H1 (cell line): ENCODE data around the gene ATP23. TPM values are rescaled to one million over a fixed set of nuclear protein-coding genes. Genes with fewer than 3 reads are reported as not detected.

Experiments used
- CTCF ChIA-PET: fragments of 300-600 bp; sonication (Branson Sonifier 250); formaldehyde crosslinking; loops from one replicate; lab custom pipeline; 2021; ENCODE audit not compliant: partially characterized antibody; lab: Charles Lee
- POLR2A ChIA-PET: fragments of 300-600 bp; sonication (Branson Sonifier 250); formaldehyde crosslinking; loops from one replicate; lab custom pipeline; 2021; ENCODE audit warnings: inconsistent platforms; ENCODE audit not compliant: partially characterized antibody; lab: Charles Lee
- DNase-seq, 2 experiments: peaks; one replicate each; pipeline versions ENCODE4 v3.0.0 to v3.0.0-alpha.2; 2010 to 2022; ENCODE audit warnings: low spot score in 2 of 2, low read depth in 1 of 2, mixed read lengths in 1 of 2
- FAIRE-seq: peaks from 2 replicates; lab custom pipeline; 2011; peaks lifted over from hg19 to GRCh38; lab: Jason Lieb, UNC
- H2AFZ ChIP-seq: 2 replicates; pipeline ENCODE4 v1.8.1; 2012; ENCODE audit warnings: low read length, inconsistent platforms
- H2AK5ac ChIP-seq: 2 replicates; pipeline ENCODE4 v1.6.1; 2013; ENCODE audit warnings: low read depth, low read length
- H2BK120ac ChIP-seq: replicated peaks from 2 replicates; pipeline ENCODE3; 2013; ENCODE audit warnings: low read depth, low read length, inconsistent platforms
- H2BK12ac ChIP-seq: 2 replicates; pipeline ENCODE4 v1.6.1; 2013; ENCODE audit warnings: low read depth, low read length
- H2BK15ac ChIP-seq: 2 replicates; pipeline ENCODE4 v1.6.1; 2013; ENCODE audit warnings: low read length
- H2BK20ac ChIP-seq: 2 replicates; pipeline ENCODE4 v1.6.1; 2013; ENCODE audit warnings: low read length
- H2BK5ac ChIP-seq: 2 replicates; pipeline ENCODE4 v1.6.1; 2013; ENCODE audit warnings: low read depth, low read length
- H3K14ac ChIP-seq: 2 replicates; pipeline ENCODE4 v1.6.1; 2013; ENCODE audit warnings: inconsistent platforms; ENCODE audit not compliant: insufficient read length
- H3K18ac ChIP-seq: 2 replicates; pipeline ENCODE4 v1.6.1; 2013; ENCODE audit warnings: low read length; ENCODE audit errors: extremely low read depth
- H3K23ac ChIP-seq: 2 replicates; pipeline ENCODE4 v1.6.1; 2013; ENCODE audit warnings: inconsistent platforms; ENCODE audit not compliant: insufficient read length
- H3K23me2 ChIP-seq: 2 replicates; pipeline ENCODE4 v1.6.1; 2013; ENCODE audit warnings: low read depth, low read length
- H3K27ac ChIP-seq: 2 replicates; pipeline ENCODE4 v1.6.1; 2011; ENCODE audit warnings: low read depth, low read length, inconsistent platforms
- H3K27me3 ChIP-seq, 4 experiments: replicated peaks in 1 of 4; 1 replicate in 1 of 4; 2 replicates in 3 of 4; pipeline versions ENCODE4 v1.6.1 to v1.8.1; 2011 to 2013; ENCODE audit warnings: low read length in 3 of 4, mild to moderate bottlenecking in 3 of 4, inconsistent platforms in 2 of 4, mixed read lengths in 2 of 4, moderate library complexity in 1 of 4; ENCODE audit not compliant: control insufficient read depth in 3 of 4, insufficient read depth in 3 of 4; ENCODE audit errors: extremely low read depth in 1 of 4
- H3K36me3 ChIP-seq, 4 experiments: 2 replicates each; pipeline versions ENCODE4 v1.6.1 to v1.8.1; 2011 to 2013; ENCODE audit warnings: mild to moderate bottlenecking in 4 of 4, low read length in 3 of 4, moderate library complexity in 2 of 4, control low read depth in 1 of 4, inconsistent platforms in 1 of 4; ENCODE audit not compliant: insufficient read depth in 4 of 4, control insufficient read depth in 2 of 4
- H3K4ac ChIP-seq: replicated peaks from 2 replicates; pipeline ENCODE3; 2013; ENCODE audit warnings: low read length, low read depth, mixed read lengths, inconsistent platforms; ENCODE audit not compliant: insufficient read length
- H3K4me1 ChIP-seq, 4 experiments: replicated peaks in 1 of 4; 1 replicate in 1 of 4; 2 replicates in 3 of 4; pipeline versions ENCODE4 v1.6.1 to v1.8.1; 2011 to 2013; ENCODE audit warnings: low read length in 3 of 4, inconsistent platforms in 2 of 4, mixed read lengths in 1 of 4; ENCODE audit not compliant: insufficient read depth in 4 of 4, control insufficient read depth in 3 of 4
- H3K4me2 ChIP-seq, 2 experiments: 2 replicates each; pipeline versions ENCODE4 v1.6.1 to v1.8.1; 2011 to 2013; ENCODE audit warnings: low read depth in 2 of 2, low read length in 2 of 2, control low read depth in 1 of 2, inconsistent platforms in 1 of 2, mild to moderate bottlenecking in 1 of 2; ENCODE audit not compliant: insufficient read depth in 1 of 2
- H3K4me3 ChIP-seq, 4 experiments: fragments of 200-600, 300-600 bp in 1 of 4; sonication (generic), shearing (Covaris generic), sonication (Bioruptor Twin) in 1 of 4; 2 replicates each; pipeline versions ENCODE4 v1.5.1 to v1.8.1; 2011 to 2016; ENCODE audit warnings: low read length in 4 of 4, low read depth in 3 of 4, control low read depth in 2 of 4, inconsistent platforms in 2 of 4, mild to moderate bottlenecking in 2 of 4, mixed read lengths in 1 of 4, moderate library complexity in 1 of 4; ENCODE audit not compliant: insufficient read depth in 2 of 4; ENCODE audit errors: extremely low read depth in 1 of 4
- H3K56ac ChIP-seq: replicated peaks from 2 replicates; pipeline ENCODE3; 2013; ENCODE audit warnings: low read depth, mild to moderate bottlenecking, mixed read lengths, low read length, inconsistent platforms; ENCODE audit not compliant: insufficient read length
- H3K79me1 ChIP-seq: 2 replicates; pipeline ENCODE4 v1.6.1; 2013; ENCODE audit warnings: low read depth, low read length, control low read depth
- H3K79me2 ChIP-seq, 2 experiments: 2 replicates each; pipeline versions ENCODE4 v1.6.1 to v1.8.1; 2012 to 2013; ENCODE audit warnings: low read length in 2 of 2, mild to moderate bottlenecking in 2 of 2, inconsistent platforms in 1 of 2; ENCODE audit not compliant: insufficient read depth in 2 of 2, control insufficient read depth in 1 of 2
- H3K9ac ChIP-seq, 4 experiments: replicated peaks in 1 of 4; 1 replicate in 1 of 4; 2 replicates in 3 of 4; pipeline versions ENCODE4 v1.6.1 to v1.8.1; 2011 to 2013; ENCODE audit warnings: low read depth in 3 of 4, low read length in 3 of 4, control low read depth in 2 of 4, mild to moderate bottlenecking in 2 of 4, moderate library complexity in 2 of 4, inconsistent platforms in 1 of 4; ENCODE audit errors: extremely low read depth in 1 of 4
- H3K9me3 ChIP-seq, 2 experiments: 2 replicates each; pipeline versions ENCODE4 v1.6.1 to v1.8.1; 2012 to 2013; ENCODE audit warnings: mild to moderate bottlenecking in 2 of 2, moderate library complexity in 2 of 2, control low read depth in 1 of 2, inconsistent platforms in 1 of 2, low read depth in 1 of 2, low read length in 1 of 2, mixed read lengths in 1 of 2; ENCODE audit not compliant: insufficient read depth in 2 of 2
- H4K20me1 ChIP-seq, 2 experiments: replicated peaks in 1 of 2; 2 replicates each; pipeline versions ENCODE3 to v1.8.1; 2011 to 2013; ENCODE audit warnings: inconsistent platforms in 2 of 2, low read length in 2 of 2, mild to moderate bottlenecking in 1 of 2; ENCODE audit not compliant: insufficient read depth in 2 of 2, control insufficient read depth in 1 of 2
- H4K5ac ChIP-seq: 2 replicates; pipeline ENCODE4 v1.6.1; 2013; ENCODE audit warnings: low read length, low read depth, mixed read lengths, inconsistent platforms; ENCODE audit not compliant: insufficient read length
- H4K8ac ChIP-seq: 2 replicates; pipeline ENCODE4 v1.8.0; 2013; ENCODE audit warnings: mild to moderate bottlenecking, moderate library complexity, low read length, inconsistent platforms; ENCODE audit not compliant: insufficient read depth; ENCODE audit errors: extremely low read depth
- H4K91ac ChIP-seq: replicated peaks from 2 replicates; pipeline ENCODE3; 2013; ENCODE audit warnings: low read length, mixed read lengths, inconsistent platforms; ENCODE audit not compliant: insufficient read length
- CBX8 ChIP-seq: fragments of 300-800, 300-1000 bp; sonication (generic); IDR thresholded peaks from 2 replicates; pipeline ENCODE4 v1.7.1; 2016; ENCODE audit warnings: low read depth, low read length, borderline replicate concordance
- CEBPB ChIP-seq: IDR thresholded peaks from 2 replicates; pipeline ENCODE4 v1.6.1; 2012; ENCODE audit warnings: low read depth, low read length
- CHD1 ChIP-seq: IDR thresholded peaks from 2 replicates; pipeline ENCODE4 v1.6.1; 2012; ENCODE audit warnings: low read depth, low read length, improper control_type of control experiment
- KDM4A ChIP-seq: IDR thresholded peaks from one replicate; pipeline ENCODE4 v1.7.1; 2012; ENCODE audit warnings: low read depth, mild to moderate bottlenecking, moderate library complexity, low read length, inconsistent platforms; ENCODE audit not compliant: severe bottlenecking
- PHF8 ChIP-seq: fragments of 200-600 bp; sonication (generic); conservative IDR thresholded peaks from 2 replicates; pipeline ENCODE4 v1.7.1; 2012; ENCODE audit warnings: low read depth, mild to moderate bottlenecking, inconsistent platforms, low read length, moderate library complexity
- SIRT6 ChIP-seq: IDR thresholded peaks from one replicate; pipeline ENCODE4 v1.7.1; 2012; ENCODE audit warnings: low read length, inconsistent platforms
- SP2 ChIP-seq: IDR thresholded peaks from 2 replicates; pipeline ENCODE4 v1.6.1; 2012; ENCODE audit warnings: mild to moderate bottlenecking, low read length, inconsistent platforms
- TAF7 ChIP-seq: optimal IDR thresholded peaks from 2 replicates; pipeline ENCODE3; 2011; ENCODE audit warnings: low read depth, mild to moderate bottlenecking, inconsistent platforms, low read length, moderate library complexity, borderline replicate concordance
- USF2 ChIP-seq: IDR thresholded peaks from 2 replicates; pipeline ENCODE4 v1.6.1; 2011; ENCODE audit warnings: low read length, improper control_type of control experiment
- WGBS, 2 experiments: shearing (Covaris generic) in 1 of 2; methylation state at CpG; one replicate each; pipeline versions ENCODE4 v1.1.6 to v1.1.7; 2013 to 2015; ENCODE audit warnings: low lambda C conversion rate in 2 of 2, mixed read lengths in 2 of 2, inconsistent platforms in 1 of 2, low coverage in 1 of 2, missing lambda C conversion rate in 1 of 2; ENCODE audit not compliant: insufficient replicate concordance in 2 of 2, insufficient coverage in 1 of 2, insufficient read length in 1 of 2; ENCODE audit errors: extremely low coverage in 1 of 2, missing lambda C conversion rate in 1 of 2; 5-methylcytosine and 5-hydroxymethylcytosine counted together
- polyA plus RNA-seq, 7 experiments: library from polyadenylated mRNA; depleted of rRNA in 3 of 7; stranded (reverse) in 5 of 7; unstranded in 2 of 7; fragments of >200 nt in 5 of 7; fragments of 200-250 nt in 2 of 7; gene quantifications; 1 replicate in 5 of 7; 2 replicates in 1 of 7; 4 replicates in 1 of 7; pipeline versions ENCODE4 v1.2.1 to v1.2.3, GENCODE V29; 2011 to 2013; ENCODE audit warnings: missing spikeins in 2 of 7, mixed read lengths in 2 of 7
- total RNA-seq: library from RNA; stranded (reverse); fragmentation: NEBNext Ultra II Directional; extraction: Animal tissue kit (Norgen Biotek cat#: 25700); gene quantifications from 2 replicates; pipeline ENCODE4 v1.2.1, GENCODE V29; 2021
- TF ChIP-seq, protein P1 (sequence below): IDR thresholded peaks from 2 replicates; pipeline ENCODE4 v1.6.1; 2012; ENCODE audit warnings: low read length, inconsistent platforms

ATP23 gene
- total and polyA plus RNA-seq, 2 of the 8 experiments (the other 6 are each of a cell fraction or from before 2014, with no cell fraction given), result 10.2 to 13.5 TPM

DNA sequence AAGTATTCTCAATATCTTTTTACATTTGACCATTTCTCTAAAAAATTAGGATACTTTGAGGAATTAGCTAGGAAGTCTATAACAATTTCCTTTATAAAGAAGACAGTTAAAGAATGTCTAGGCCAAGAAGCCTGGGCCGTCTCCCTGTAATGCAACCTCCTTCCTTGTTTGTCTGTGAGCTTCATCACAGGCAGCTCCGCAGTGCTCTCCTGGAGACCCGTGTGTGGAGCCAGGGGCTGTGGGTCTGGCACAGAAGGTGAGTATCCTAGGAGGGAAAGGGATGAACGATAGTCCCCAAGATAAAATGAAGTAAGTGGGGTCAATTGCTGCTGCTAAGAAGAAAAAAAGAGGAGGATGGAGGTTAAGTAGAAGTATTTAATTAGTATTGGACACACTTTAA is 31.8 kb upstream of the ATP23 start:
- H3K27me3 ChIP-seq, result peaks cover 0 to under 1% (median 0%) of the 10 kb centered on the region in 4 experiments; a peak in 2 of 7 replicates
- no peaks in the 10 kb centered on the region for H4K20me1 ChIP-seq
- H3K36me3 ChIP-seq, result no peaks in the 10 kb centered on the region
- no peak overlapping the region for H3K23ac ChIP-seq
- H3K79me1 ChIP-seq, result no peaks in the 10 kb centered on the region
- H3K4me1 ChIP-seq, result no peaks in the 10 kb centered on the region
- TF ChIP-seq CEBPB, result no peak
- TF ChIP-seq TAF7, result no peak
- TF ChIP-seq, protein P1, sequence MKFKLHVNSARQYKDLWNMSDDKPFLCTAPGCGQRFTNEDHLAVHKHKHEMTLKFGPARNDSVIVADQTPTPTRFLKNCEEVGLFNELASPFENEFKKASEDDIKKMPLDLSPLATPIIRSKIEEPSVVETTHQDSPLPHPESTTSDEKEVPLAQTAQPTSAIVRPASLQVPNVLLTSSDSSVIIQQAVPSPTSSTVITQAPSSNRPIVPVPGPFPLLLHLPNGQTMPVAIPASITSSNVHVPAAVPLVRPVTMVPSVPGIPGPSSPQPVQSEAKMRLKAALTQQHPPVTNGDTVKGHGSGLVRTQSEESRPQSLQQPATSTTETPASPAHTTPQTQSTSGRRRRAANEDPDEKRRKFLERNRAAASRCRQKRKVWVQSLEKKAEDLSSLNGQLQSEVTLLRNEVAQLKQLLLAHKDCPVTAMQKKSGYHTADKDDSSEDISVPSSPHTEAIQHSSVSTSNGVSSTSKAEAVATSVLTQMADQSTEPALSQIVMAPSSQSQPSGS, result no peak
- no peak for TF ChIP-seq CHD1
- TF ChIP-seq KDM4A, result no peak
- TF ChIP-seq USF2, result no peak
- no peak for TF ChIP-seq CBX8
- TF ChIP-seq SIRT6, result no peak
- TF ChIP-seq PHF8, result no peak
- no peak for TF ChIP-seq SP2
- TF ChIP-seq, all 59 proteins: peak for 0
- H2BK120ac ChIP-seq, result no peak overlapping the region
- no peak overlapping the region for H2BK20ac ChIP-seq
- H3K4me2 ChIP-seq, result no peak overlapping the region
- H2AK5ac ChIP-seq, result no peak overlapping the region
- H4K5ac ChIP-seq, result no peak overlapping the region
- H3K14ac ChIP-seq, result no peak overlapping the region
- no peaks in the 10 kb centered on the region for H3K79me2 ChIP-seq
- H2BK12ac ChIP-seq, result no peak overlapping the region
- WGBS, 2 experiments, result 79% methylated on average over 4 of the region's 4 CpGs; no CpG with 5 or more reads in 1 of the 2 experiments
- no peak overlapping the region for H3K27ac ChIP-seq
- no peak for FAIRE-seq
- CTCF ChIA-PET, result interaction anchor here (0.7 to 10.7 kb wide), 6 partner anchors 11 to 126 kb away, joined by 3 to 181 read pairs (median 5); partner anchors contain the start of genes ATP23 and AVIL
- no peak overlapping the region for H3K4me3 ChIP-seq
- POLR2A ChIA-PET, result interaction anchor here (4.5 kb wide), 1 partner anchor 63 kb away, joined by 22 read pairs; the partner anchor contains the start of gene CTDSP2
- H4K91ac ChIP-seq, result no peak overlapping the region
- no peak overlapping the region for H4K8ac ChIP-seq
- H3K23me2 ChIP-seq, result no peaks in the 10 kb centered on the region
- H3K9me3 ChIP-seq, result no peaks in the 10 kb centered on the region
- no peak overlapping the region for H3K18ac ChIP-seq
- H2AFZ ChIP-seq, result no peak overlapping the region
- no peak overlapping the region for H2BK15ac ChIP-seq
- DNase-seq, result no peak
- H3K9ac ChIP-seq, result no peak overlapping the region
- no peak overlapping the region for H3K4ac ChIP-seq
- no peak overlapping the region for H2BK5ac ChIP-seq
- H3K56ac ChIP-seq, result no peak overlapping the region
